ENCODE data around the gene TSG101. TPM values are rescaled to one million over a fixed set of nuclear protein-coding genes. Genes with fewer than 3 reads are reported as not detected.
A peak's percentile ranks its signal among the peaks of the same experiment; 100 is the strongest.

Gene TSG101
- total RNA-seq, 1 experiment from 2014 or later: 78.4 TPM

DNA sequence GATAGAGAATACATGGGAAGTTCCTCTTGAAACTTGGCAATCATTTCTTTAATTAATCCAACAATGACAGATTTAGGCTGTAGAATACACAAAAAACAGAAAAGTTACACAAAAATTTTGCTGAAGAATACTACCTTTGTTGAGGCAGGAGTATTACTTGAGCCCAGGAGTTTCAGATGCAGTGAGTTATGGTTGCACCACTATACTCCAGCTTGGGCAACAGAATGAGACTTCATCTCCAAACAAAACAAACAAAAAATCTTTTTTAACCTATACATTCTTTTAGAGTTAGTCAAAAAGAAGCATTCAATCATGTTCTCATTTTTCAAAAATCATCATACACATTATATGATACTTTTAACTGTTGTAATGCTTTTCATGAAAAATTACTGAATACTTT lies 39.7 kb upstream of the TSG101 start:
- CTCF ChIA-PET: interaction anchor here (0.6 kb wide), 1 partner anchor 53 kb away, joined by 3 read pairs; no protein-coding TSS in a partner anchor
- TF ChIP-seq, protein P1, sequence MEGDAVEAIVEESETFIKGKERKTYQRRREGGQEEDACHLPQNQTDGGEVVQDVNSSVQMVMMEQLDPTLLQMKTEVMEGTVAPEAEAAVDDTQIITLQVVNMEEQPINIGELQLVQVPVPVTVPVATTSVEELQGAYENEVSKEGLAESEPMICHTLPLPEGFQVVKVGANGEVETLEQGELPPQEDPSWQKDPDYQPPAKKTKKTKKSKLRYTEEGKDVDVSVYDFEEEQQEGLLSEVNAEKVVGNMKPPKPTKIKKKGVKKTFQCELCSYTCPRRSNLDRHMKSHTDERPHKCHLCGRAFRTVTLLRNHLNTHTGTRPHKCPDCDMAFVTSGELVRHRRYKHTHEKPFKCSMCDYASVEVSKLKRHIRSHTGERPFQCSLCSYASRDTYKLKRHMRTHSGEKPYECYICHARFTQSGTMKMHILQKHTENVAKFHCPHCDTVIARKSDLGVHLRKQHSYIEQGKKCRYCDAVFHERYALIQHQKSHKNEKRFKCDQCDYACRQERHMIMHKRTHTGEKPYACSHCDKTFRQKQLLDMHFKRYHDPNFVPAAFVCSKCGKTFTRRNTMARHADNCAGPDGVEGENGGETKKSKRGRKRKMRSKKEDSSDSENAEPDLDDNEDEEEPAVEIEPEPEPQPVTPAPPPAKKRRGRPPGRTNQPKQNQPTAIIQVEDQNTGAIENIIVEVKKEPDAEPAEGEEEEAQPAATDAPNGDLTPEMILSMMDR (IDR thresholded peaks at IDR 0.05; ENCODE audit: unreplicated experiment): no peak
- no peak overlapping the region for H3K4me3 Mint-ChIP-seq (ENCODE audit: unreplicated experiment)
- POLR2A ChIA-PET: interaction anchor here (1.5 kb wide), 1 partner anchor 22 kb away, joined by 6 read pairs; the partner anchor contains the start of gene UEVLD
- intact Hi-C loops (cut with micrococcal nuclease): no loop called here
- peaks cover 3% of the 10 kb centered on the region for H3K4me1 Mint-ChIP-seq (ENCODE audit: insufficient read depth, unreplicated experiment)
- DNase-seq (ENCODE audit: unreplicated experiment): peak; percentile 35
- peak overlapping the region; percentile 19 for H3K27ac Mint-ChIP-seq (ENCODE audit: low read depth, unreplicated experiment)
- BruUV-seq (replicated peaks): no TSS peak
- no peaks in the 10 kb centered on the region for H3K27me3 Mint-ChIP-seq (ENCODE audit: insufficient read depth, unreplicated experiment)
- no peaks in the 10 kb centered on the region for H3K9me3 Mint-ChIP-seq (ENCODE audit: unreplicated experiment)
- H3K36me3 Mint-ChIP-seq (ENCODE audit: insufficient read depth, unreplicated experiment): peaks cover 63% of the 10 kb centered on the region

DNA sequence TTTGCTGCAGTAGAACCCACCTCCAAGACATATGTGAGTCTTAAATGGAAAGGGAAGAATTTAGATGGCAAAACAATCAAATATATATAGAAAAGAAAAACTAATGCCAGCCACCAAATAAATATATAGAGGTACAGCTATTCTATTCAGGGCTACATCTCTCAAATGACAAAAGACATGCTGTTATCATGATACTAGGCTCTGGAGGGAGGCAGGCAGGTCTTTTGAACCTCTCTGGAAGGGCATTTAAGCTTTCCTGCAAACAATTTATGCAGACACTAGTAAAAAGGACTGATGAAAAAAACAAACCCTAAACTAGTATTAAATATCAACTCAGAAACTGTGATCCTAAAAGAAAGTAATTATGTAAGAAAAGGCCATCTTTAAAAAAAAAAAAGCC lies 37.4 kb upstream of the TSG101 start:
- Mint-ChIP-seq H3K27me3 (ENCODE audit: insufficient read depth, unreplicated experiment) (no peaks in the 10 kb centered on the region), H3K36me3 (ENCODE audit: insufficient read depth, unreplicated experiment) (peaks cover 61% of the 10 kb centered on the region), H3K4me1 (ENCODE audit: insufficient read depth, unreplicated experiment) (no peaks in the 10 kb centered on the region), H3K4me3 (ENCODE audit: unreplicated experiment) (no peak overlapping the region), H3K9me3 (ENCODE audit: unreplicated experiment) (no peaks in the 10 kb centered on the region), H3K27ac (ENCODE audit: low read depth, unreplicated experiment) (no peak overlapping the region)
- CTCF ChIA-PET: interaction anchor here (0.6 to 1.5 kb wide), 5 partner anchors 10 to 320 kb away, joined by 3 to 5 read pairs (median 4); no protein-coding TSS in a partner anchor
- intact Hi-C loops (cut with micrococcal nuclease): no loop called here
- TF ChIP-seq, protein P1 (IDR thresholded peaks at IDR 0.05; ENCODE audit: unreplicated experiment): no peak
- POLR2A ChIA-PET: interaction anchor here (0.6 to 1.2 kb wide), 5 partner anchors 9 to 517 kb away, joined by 3 to 4 read pairs (median 4); partner anchors contain the start of gene TSG101
- no peak for DNase-seq (ENCODE audit: unreplicated experiment)
- no TSS peak for BruUV-seq (replicated peaks)

DNA sequence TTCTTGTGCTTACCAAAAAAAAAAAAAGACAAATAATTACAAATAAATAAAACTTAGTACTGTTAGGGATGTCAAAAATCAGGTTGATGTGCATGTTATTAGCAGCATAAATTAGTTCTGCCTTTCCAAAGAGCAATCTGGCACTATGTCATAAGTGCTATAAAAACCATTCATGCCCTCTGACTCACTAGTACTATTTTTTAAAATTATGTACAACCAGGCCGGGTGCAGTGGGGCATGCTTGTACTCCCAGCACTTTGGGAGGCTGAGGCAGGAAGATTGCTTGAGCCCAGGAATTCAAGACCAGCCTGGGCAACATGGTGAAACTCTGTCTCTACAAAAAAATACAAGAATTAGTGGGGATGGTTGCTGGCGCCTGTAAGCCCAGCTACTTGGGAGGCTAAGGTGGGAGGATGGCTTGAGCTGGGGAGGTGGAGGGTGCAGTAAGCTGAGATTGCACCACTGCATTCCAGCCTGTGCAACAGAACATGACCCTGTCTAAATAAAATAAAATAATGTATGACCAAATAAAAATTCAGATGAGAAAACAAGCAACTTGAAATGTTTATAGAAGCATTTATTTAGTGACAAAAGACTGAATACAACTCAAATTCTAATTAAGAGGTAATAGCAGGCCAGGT lies 36.5 kb upstream of the TSG101 start:
- Mint-ChIP-seq H3K4me1 (ENCODE audit: insufficient read depth, unreplicated experiment) (no peaks in the 10 kb centered on the region), H3K27me3 (ENCODE audit: insufficient read depth, unreplicated experiment) (no peaks in the 10 kb centered on the region), H3K4me3 (ENCODE audit: unreplicated experiment) (no peak overlapping the region), H3K27ac (ENCODE audit: low read depth, unreplicated experiment) (no peak overlapping the region), H3K36me3 (ENCODE audit: insufficient read depth, unreplicated experiment) (peaks cover 68% of the 10 kb centered on the region), H3K9me3 (ENCODE audit: unreplicated experiment) (no peaks in the 10 kb centered on the region)
- TF ChIP-seq, protein P1 (IDR thresholded peaks at IDR 0.05; ENCODE audit: unreplicated experiment): no peak
- ChIA-PET POLR2A (no interaction called here), CTCF (interaction anchor here (1.3 to 1.5 kb wide), 2 partner anchors 23 to 25 kb away, joined by 4 read pairs; no protein-coding TSS in a partner anchor)
- intact Hi-C loops (cut with micrococcal nuclease): no loop called here
- DNase-seq (ENCODE audit: unreplicated experiment): no peak
- no TSS peak for BruUV-seq (replicated peaks)

DNA sequence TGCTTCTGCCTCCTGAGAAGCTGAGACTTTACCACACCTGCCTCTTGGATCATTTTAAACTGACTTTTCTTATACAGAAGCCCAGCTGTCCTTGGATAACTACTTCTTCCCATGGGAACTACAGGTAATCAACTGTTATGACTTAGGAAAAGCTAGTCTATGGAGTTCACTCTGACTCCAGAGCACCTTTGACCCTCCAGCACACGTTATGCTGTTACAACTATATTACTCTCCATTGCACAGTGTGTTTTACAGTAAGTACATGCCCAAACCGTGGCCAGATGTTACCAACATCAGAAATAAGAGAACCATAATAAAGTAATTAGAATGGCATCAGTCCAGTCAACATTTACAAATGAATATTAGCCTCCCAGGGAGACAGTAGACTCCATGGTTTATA lies 21.3 kb upstream of the TSG101 start:
- intact Hi-C loops (cut with micrococcal nuclease): loop anchor here (10.0 kb wide), 1 partner anchor 87 kb away; the partner anchor contains the start of gene SPTY2D1
- CTCF ChIA-PET: no interaction called here

More for the DNA sequence above, 21.3 kb upstream of the TSG101 start:
- TF ChIP-seq, protein P1 (IDR thresholded peaks at IDR 0.05; ENCODE audit: unreplicated experiment): no peak
- Mint-ChIP-seq H3K27me3 (ENCODE audit: insufficient read depth, unreplicated experiment) (no peaks in the 10 kb centered on the region), H3K4me1 (ENCODE audit: insufficient read depth, unreplicated experiment) (no peaks in the 10 kb centered on the region), H3K36me3 (ENCODE audit: insufficient read depth, unreplicated experiment) (peaks cover 41% of the 10 kb centered on the region), H3K4me3 (ENCODE audit: unreplicated experiment) (no peak overlapping the region), H3K27ac (ENCODE audit: low read depth, unreplicated experiment) (no peak overlapping the region), H3K9me3 (ENCODE audit: unreplicated experiment) (no peaks in the 10 kb centered on the region)
- POLR2A ChIA-PET: no interaction called here
- no TSS peak for BruUV-seq (replicated peaks)
- DNase-seq (ENCODE audit: unreplicated experiment): no peak
